Hypothalamus (tissue), 51 donors: ENCODE data around the gene LSP1.

Source experiments
- DNase-seq, 51 donors: peaks; one replicate each; lab custom pipeline; 2025; lab: John Stamatoyannopoulos, UW

LSP1 gene

GRCh38 chr11:1909524-1909923 is 56.6 kb downstream of the LSP1 start:
- DNase-seq, result no peak

- DNase-seq, result no peak
Observed at GRCh38 chr11:1912289-1912878, 59.5 kb downstream of the LSP1 start.

GRCh38 chr11:1913271-1914060 is 60.6 kb downstream of the LSP1 start:
- no peak for DNase-seq

GRCh38 chr11:1915795-1916131 is 62.9 kb downstream of the LSP1 start:
- DNase-seq, result no peak

- no peak for DNase-seq
Observed at GRCh38 chr11:1916132-1916985, 63.5 kb downstream of the LSP1 start.

GRCh38 chr11:1916986-1917522 is 64.2 kb downstream of the LSP1 start:
- no peak for DNase-seq

- DNase-seq, result no peak
Observed at GRCh38 chr11:1917523-1918435, 64.9 kb downstream of the LSP1 start.

GRCh38 chr11:1918436-1919315 is 65.8 kb downstream of the LSP1 start:
- DNase-seq, result no peak

GRCh38 chr11:1919391-1920127 is 66.7 kb downstream of the LSP1 start, which contains the start of gene TNNT3:
Gene TNNT3 (plus strand): TSS chr11:1919703. CDS start chr11:1922875, 3,172 bp downstream.
- DNase-seq, result no peak

- DNase-seq, result no peak
Observed at GRCh38 chr11:1920128-1920908, 67.4 kb downstream of the LSP1 start.

- no peak for DNase-seq
Observed at GRCh38 chr11:1920909-1921573, 68.2 kb downstream of the LSP1 start.

GRCh38 chr11:1921574-1922141 is 68.8 kb downstream of the LSP1 start:
- DNase-seq, result peak in 12 of 51 donors; percentile 10 to 46 (median 20)

GRCh38 chr11:1922481-1923081 is 69.7 kb downstream of the LSP1 start:
- DNase-seq, result no peak

GRCh38 chr11:1923201-1923956 is 70.5 kb downstream of the LSP1 start:
- DNase-seq, result no peak

GRCh38 chr11:1924181-1924580 is 71.3 kb downstream of the LSP1 start:
- no peak for DNase-seq
